ENCODE measurements around the gene KIF4A.
A peak's percentile ranks its signal among the peaks of the same experiment; 100 is the strongest.
"Not testable (repeated sequence)": the region's sequence is repeated elsewhere in the genome, so short reads cannot be mapped to it uniquely, and the experiment has no call there.

KIF4A gene

GRCh38 chrX:70360366-70360765 is 70.5 kb downstream of the KIF4A start:
- H3K4me3 ChIP-seq (replicated peaks; ENCODE audit: insufficient read depth, low read length), result no peak overlapping the region
- no peaks in the 10 kb centered on the region for H3K27me3 ChIP-seq (ENCODE audit: insufficient read depth, poor library complexity, severe bottlenecking)
- TF ChIP-seq GABPA (IDR thresholded peaks at IDR 0.05; ENCODE audit: low read depth) (no peak), POLR2AphosphoS5 (IDR thresholded peaks at IDR 0.05; ENCODE audit: low read depth) (no peak), SPI1 (IDR thresholded peaks at IDR 0.05; ENCODE audit: borderline replicate concordance, low read depth) (no peak), REST (IDR thresholded peaks at IDR 0.05; ENCODE audit: insufficient replicate concordance, low read depth) (no peak)
- TF ChIP-seq, protein P1, sequence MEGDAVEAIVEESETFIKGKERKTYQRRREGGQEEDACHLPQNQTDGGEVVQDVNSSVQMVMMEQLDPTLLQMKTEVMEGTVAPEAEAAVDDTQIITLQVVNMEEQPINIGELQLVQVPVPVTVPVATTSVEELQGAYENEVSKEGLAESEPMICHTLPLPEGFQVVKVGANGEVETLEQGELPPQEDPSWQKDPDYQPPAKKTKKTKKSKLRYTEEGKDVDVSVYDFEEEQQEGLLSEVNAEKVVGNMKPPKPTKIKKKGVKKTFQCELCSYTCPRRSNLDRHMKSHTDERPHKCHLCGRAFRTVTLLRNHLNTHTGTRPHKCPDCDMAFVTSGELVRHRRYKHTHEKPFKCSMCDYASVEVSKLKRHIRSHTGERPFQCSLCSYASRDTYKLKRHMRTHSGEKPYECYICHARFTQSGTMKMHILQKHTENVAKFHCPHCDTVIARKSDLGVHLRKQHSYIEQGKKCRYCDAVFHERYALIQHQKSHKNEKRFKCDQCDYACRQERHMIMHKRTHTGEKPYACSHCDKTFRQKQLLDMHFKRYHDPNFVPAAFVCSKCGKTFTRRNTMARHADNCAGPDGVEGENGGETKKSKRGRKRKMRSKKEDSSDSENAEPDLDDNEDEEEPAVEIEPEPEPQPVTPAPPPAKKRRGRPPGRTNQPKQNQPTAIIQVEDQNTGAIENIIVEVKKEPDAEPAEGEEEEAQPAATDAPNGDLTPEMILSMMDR (IDR thresholded peaks at IDR 0.05; ENCODE audit: insufficient read depth, low read length), result no peak
- no peak for DNase-seq (ENCODE audit: low read depth in 1 of 2, low spot score in 1 of 2)
- H3K27ac ChIP-seq (replicated peaks), result no peak overlapping the region

DNA sequence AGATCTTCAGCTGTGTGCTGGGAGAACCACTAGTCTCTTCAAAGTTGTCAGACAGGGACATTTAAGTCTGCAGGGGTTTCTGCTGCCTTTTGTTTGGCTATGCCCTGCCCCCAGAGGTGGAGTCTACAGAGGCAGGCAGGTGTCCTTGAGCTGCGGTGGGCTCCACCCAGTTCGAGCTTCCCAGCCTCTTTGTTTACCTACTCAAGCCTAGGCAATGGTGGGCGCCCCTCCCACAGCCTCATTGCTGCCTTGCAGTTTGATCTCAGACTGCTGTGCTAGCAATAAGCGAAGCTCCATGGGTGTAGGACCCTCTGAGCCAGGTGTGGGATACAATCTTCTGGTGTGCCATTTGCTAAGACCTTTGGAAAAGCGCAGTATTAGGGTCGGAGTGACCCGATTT is 78.8 kb downstream of the KIF4A start:
- not testable (repeated sequence) for DNase-seq (ENCODE audit: low read depth in 1 of 2, low spot score in 1 of 2); H3K27ac ChIP-seq (replicated peaks)

DNA sequence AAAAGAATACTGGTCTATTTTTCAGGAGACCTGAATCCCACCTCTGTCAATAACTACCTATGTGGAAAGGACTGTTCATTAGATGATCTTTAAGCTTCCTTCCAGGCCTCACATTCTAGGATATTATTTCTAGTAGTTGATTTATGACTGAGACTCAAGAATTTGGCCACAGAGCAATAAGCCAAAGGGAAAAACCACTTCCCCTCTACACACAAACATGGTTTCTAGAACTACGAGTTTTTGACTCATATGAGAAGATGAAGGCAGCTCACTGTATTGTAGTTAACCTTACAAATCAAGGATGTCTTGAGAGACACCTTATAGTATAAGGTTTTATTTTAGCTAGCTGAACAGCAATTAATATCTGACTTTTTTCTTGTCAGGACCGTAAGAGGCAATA is 96.3 kb downstream of the KIF4A start:
- no peak overlapping the region for H3K27ac ChIP-seq (replicated peaks)
- no peaks in the 10 kb centered on the region for H3K27me3 ChIP-seq (ENCODE audit: insufficient read depth, poor library complexity, severe bottlenecking)
- no peak overlapping the region for H3K4me3 ChIP-seq (replicated peaks; ENCODE audit: insufficient read depth, low read length)
- TF ChIP-seq GABPA (IDR thresholded peaks at IDR 0.05; ENCODE audit: low read depth), result no peak
- no peak for TF ChIP-seq POLR2AphosphoS5 (IDR thresholded peaks at IDR 0.05; ENCODE audit: low read depth)
- no peak for TF ChIP-seq SPI1 (IDR thresholded peaks at IDR 0.05; ENCODE audit: borderline replicate concordance, low read depth)
- TF ChIP-seq, protein P1 (IDR thresholded peaks at IDR 0.05; ENCODE audit: insufficient read depth, low read length), result no peak
- TF ChIP-seq REST (IDR thresholded peaks at IDR 0.05; ENCODE audit: insufficient replicate concordance, low read depth), result no peak
- DNase-seq (ENCODE audit: low read depth in 1 of 2, low spot score in 1 of 2), result no peak

More for the DNA sequence above, 78.8 kb downstream of the KIF4A start:
- not testable (repeated sequence) for H3K4me3 ChIP-seq (replicated peaks; ENCODE audit: insufficient read depth, low read length); H3K27me3 ChIP-seq (ENCODE audit: insufficient read depth, poor library complexity, severe bottlenecking)

GRCh38 chrX:70398899-70399298 is 109.0 kb downstream of the KIF4A start:
- no peaks in the 10 kb centered on the region for H3K27me3 ChIP-seq (ENCODE audit: insufficient read depth, poor library complexity, severe bottlenecking)
- peak in 1 of 2 experiments; percentile 1 for DNase-seq (ENCODE audit: low read depth in 1 of 2, low spot score in 1 of 2)
- no peak overlapping the region for H3K4me3 ChIP-seq (replicated peaks; ENCODE audit: insufficient read depth, low read length)
- no peak for TF ChIP-seq POLR2AphosphoS5 (IDR thresholded peaks at IDR 0.05; ENCODE audit: low read depth)
- TF ChIP-seq, protein P1 (IDR thresholded peaks at IDR 0.05; ENCODE audit: insufficient read depth, low read length), result no peak
- no peak for TF ChIP-seq SPI1 (IDR thresholded peaks at IDR 0.05; ENCODE audit: borderline replicate concordance, low read depth)
- no peak for TF ChIP-seq GABPA (IDR thresholded peaks at IDR 0.05; ENCODE audit: low read depth)
- TF ChIP-seq REST (IDR thresholded peaks at IDR 0.05; ENCODE audit: insufficient replicate concordance, low read depth), result no peak
- H3K27ac ChIP-seq (replicated peaks), result no peak overlapping the region

DNA sequence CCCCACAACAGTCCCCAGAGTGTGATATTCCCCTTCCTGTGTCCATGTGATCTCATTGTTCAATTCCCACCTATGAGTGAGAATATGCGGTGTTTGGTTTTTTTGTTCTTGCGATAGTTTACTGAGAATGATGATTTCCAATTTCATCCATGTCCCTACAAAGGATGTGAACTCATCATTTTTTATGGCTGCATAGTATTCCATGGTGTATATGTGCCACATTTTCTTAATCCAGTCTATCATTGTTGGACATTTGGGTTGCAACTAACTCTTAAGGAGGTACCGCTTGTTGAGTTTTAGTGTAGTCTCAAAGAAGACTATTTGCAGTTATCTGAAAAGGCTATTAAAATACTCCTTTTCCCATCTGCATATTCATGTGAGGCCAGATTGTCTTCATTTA is 110.3 kb downstream of the KIF4A start:
- not testable (repeated sequence) for DNase-seq (ENCODE audit: low read depth in 1 of 2, low spot score in 1 of 2); H3K27ac ChIP-seq (replicated peaks); H3K27me3 ChIP-seq (ENCODE audit: insufficient read depth, poor library complexity, severe bottlenecking); H3K4me3 ChIP-seq (replicated peaks; ENCODE audit: insufficient read depth, low read length)
